Breast epithelium (tissue), 3 donors: Measurements from ENCODE around the gene PNPLA5.

Experiments used
- CTCF ChIP-seq, 3 donors: fragments of 450-650 bp; IDR thresholded peaks; one replicate each; pipeline ENCODE4 v1.5.1; 2016 to 2017; ENCODE audit warnings: antibody characterized with exemption in 3 of 3, mild to moderate bottlenecking in 3 of 3, moderate library complexity in 3 of 3
- POLR2A ChIP-seq: fragments of 450-650 bp; IDR thresholded peaks from one replicate; pipeline ENCODE4 v1.6.1; 2016; ENCODE audit warnings: antibody characterized with exemption, mild to moderate bottlenecking, moderate library complexity
- POLR2AphosphoS5 ChIP-seq, 3 donors: sonication (generic); formaldehyde crosslinking; IDR thresholded peaks; one replicate each; pipeline ENCODE4 v1.6.1; 2017; ENCODE audit warnings: antibody characterized with exemption in 3 of 3

GRCh38 chr22:43846966-43847365 is 44.8 kb downstream of the PNPLA5 start:
- TF ChIP-seq CTCF (IDR thresholded peaks at IDR 0.05) (no peak), POLR2AphosphoS5 (IDR thresholded peaks at IDR 0.05) (no peak), POLR2A (no peak)
